Stimulated activated CD8-positive, alpha-beta memory T cell treated with anti-CD3 and anti-CD28 coated beads, Interleukin-12 subunit alpha, Interleukin-12 subunit beta, amount 100 ng/mL, for 24 hours (primary cell): Measurements from ENCODE around the gene AFDN.

Source experiments
- DNase-seq: peaks from one replicate; pipeline ENCODE4 v3.0.0-alpha.2; 2020; ENCODE audit errors: extremely low read depth

Gene AFDN

GRCh38 chr6:167817729-167818128, 9.0 kb upstream of the AFDN start:
- no peak for DNase-seq

- DNase-seq: no peak
Observed at GRCh38 chr6:167819576-167819975, 7.1 kb upstream of the AFDN start.

GRCh38 chr6:167820681-167821080, 6.0 kb upstream of the AFDN start:
- DNase-seq: no peak

- no peak for DNase-seq
Observed at GRCh38 chr6:167824591-167825331, 1.9 kb upstream of the AFDN start.

GRCh38 chr6:167825332-167826229, 1.1 kb upstream of the AFDN start:
- no peak for DNase-seq

- no peak for DNase-seq
Observed at GRCh38 chr6:167826230-167826895, 348 bp upstream of the AFDN start.

GRCh38 chr6:167827583-167828324, 1.0 kb downstream of the AFDN start:
- no peak for DNase-seq

- no peak for DNase-seq
Observed at GRCh38 chr6:167828325-167828956, 1.7 kb downstream of the AFDN start.

GRCh38 chr6:167829513-167829912, 2.8 kb downstream of the AFDN start:
- no peak for DNase-seq

- DNase-seq: no peak
Observed at GRCh38 chr6:167831281-167831828, 4.6 kb downstream of the AFDN start.

GRCh38 chr6:167832497-167833395, 6.0 kb downstream of the AFDN start:
- DNase-seq: no peak

- DNase-seq: no peak
Observed at GRCh38 chr6:167833396-167833763, 6.7 kb downstream of the AFDN start.

GRCh38 chr6:167835260-167835659, 8.5 kb downstream of the AFDN start:
- no peak for DNase-seq

- no peak for DNase-seq
Observed at GRCh38 chr6:167836721-167837120, 10.0 kb downstream of the AFDN start.

GRCh38 chr6:167838207-167838748, 11.6 kb downstream of the AFDN start:
- DNase-seq: no peak

GRCh38 chr6:167839343-167839742, 12.6 kb downstream of the AFDN start:
- no peak for DNase-seq

- DNase-seq: no peak
Observed at GRCh38 chr6:167839755-167840154, 13.0 kb downstream of the AFDN start.

GRCh38 chr6:167840160-167840525, 13.4 kb downstream of the AFDN start:
- DNase-seq: no peak

GRCh38 chr6:167840526-167841179, 13.9 kb downstream of the AFDN start:
- DNase-seq: no peak
